ENCODE measurements around the gene KLC1.

- no peak for TF ChIP-seq EZH2 (IDR thresholded peaks at IDR 0.05)
- no peak for TF ChIP-seq POLR2AphosphoS5 (IDR thresholded peaks at IDR 0.05; ENCODE audit: borderline replicate concordance, low read depth, low read length)
- TF ChIP-seq FOXP2 (optimal IDR thresholded peaks at IDR 0.05; ENCODE audit: control extremely low read depth, extremely low read length, insufficient read depth): no peak
Measured at GRCh38 chr14:103714063-103714724, 85.2 kb downstream of the KLC1 start.

Data from SK-N-MC (cell line).